HG02852 (cell line): Measurements from ENCODE around the gene NAA10.
A peak's percentile ranks its signal among the peaks of the same experiment; 100 is the strongest.

ENCODE experiments used
- ATAC-seq: cut with Tn5 transposase; IDR thresholded peaks from one replicate; pipeline ENCODE4 v1.9.1; 2021; ENCODE audit warnings: mild to moderate bottlenecking, moderate library complexity; ENCODE audit not compliant: unreplicated experiment

Gene NAA10

DNA sequence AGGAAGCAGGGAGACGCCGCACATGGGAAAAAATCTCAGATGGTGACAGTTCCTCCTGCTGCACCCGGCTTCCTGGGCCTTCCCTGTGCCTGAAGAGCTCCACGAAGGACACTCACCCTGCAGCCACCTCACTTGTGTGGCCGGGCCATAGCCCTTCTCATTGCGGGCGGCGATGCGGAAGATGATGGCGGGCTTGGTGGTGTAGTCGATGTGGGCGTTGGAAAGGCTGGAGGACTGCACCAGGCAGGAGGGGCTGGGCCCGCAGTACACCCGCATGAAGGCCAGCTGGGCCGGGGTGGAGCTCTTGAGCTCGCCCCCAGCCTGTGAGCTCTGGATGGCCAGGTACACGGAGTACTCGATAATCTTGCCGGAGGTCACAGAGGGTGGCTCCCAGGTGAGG is 15.3 kb upstream of the NAA10 start:
- ATAC-seq, result no peak

DNA sequence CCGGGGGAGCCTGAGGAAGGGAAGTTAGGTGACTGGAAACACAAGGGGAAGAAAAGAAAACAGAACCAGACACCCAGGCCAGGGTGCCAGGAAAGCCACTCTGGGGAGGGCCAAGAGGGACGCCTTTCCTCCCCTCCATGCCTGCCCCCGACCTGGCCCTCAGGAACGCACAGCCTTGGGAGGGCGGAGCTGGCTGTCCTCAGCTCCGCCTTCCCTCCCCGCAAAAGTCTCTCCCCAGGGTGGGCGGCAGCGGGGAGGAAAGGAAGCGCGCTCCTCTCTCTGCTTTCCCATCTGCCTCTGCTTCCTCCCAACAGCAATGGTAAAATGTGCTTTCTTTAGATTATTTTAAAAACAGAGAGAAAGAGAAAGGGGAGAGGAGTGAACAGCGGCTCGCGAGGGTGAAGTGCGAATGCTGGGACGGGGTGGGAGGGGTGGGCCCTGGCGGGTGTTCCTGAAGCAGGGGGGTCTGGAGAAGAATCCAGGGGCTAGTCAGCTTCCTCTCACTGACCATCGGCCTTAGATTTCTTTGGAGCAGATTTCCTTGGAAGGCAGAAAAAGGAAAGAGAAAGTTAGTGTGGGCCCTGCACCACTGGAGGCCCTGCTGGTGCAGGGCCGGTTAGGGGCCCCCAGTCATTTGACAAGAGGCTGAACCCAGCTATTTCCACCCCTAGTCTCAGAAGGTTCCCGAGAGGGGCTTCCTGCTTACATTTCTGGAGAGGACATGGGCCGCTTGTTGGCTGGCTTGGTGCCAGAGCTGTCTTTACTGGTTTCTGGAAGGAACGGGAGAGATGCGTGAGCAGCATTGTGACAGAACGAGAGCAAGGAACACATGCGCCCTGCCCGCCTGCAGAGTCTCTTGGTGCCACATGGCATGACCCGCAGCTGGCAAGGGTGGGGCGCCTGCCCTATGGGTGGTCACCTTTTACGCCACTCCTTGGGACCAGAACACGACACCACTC is 14.3 kb upstream of the NAA10 start:
- no peak for ATAC-seq

DNA sequence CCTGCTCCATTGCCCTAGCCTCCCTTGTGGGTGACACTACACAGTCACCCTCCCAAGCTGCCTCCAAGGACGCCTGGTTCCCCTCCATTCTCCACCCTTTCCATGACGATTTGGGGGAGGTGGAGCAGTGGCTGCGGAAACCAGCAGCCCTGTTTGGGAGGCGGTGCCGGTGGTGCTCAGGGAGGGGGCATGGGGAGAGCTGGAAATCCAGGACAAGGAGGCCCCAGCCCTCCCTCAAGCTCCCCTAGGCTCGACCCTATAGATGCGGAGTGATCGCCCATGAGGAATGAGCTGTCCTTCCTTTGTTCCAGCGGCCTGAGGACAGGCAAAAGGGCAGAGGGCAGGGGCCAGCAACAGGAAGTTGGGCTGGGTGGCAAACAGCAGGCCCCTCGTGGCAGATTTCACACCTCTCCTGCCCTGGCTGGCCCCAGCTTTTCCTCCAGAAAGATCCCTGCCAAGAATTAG is 13.2 kb upstream of the NAA10 start:
- no peak for ATAC-seq

DNA sequence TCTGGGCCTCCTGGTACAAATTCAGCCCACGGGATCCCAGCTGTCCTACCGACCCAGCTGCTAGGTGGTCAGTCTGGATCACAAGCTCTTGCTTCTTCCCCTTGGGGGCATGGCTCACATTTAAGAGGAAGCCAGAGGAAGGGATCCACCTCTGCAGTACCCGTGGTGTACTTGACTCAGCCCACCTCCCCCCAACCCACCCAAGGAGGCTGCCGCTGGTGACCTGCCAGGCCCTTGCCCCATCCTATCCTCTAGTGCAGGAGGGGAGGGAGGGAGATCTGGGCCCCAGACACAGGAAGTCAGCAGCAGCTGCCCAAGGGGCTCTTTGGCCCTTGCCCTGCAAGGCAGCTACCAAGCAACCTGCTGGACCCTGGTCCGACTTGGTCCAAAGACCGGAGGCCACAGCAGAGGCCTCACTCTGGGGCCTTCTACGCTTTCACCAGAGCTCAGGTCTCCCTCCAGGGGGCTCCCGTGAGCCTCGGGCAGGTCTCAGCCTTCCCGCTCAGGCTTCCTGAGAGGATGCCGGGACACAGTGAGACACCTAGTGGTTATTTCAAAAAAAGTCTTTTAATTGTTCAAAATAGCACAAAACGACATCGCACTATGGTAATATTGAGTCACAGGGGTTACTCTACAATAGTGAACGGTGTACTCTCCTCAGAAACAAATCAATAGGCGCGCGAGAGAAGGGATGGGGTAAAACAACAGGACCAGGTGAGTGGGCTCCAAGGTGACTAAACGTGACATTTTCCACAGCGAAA is 12.4 kb upstream of the NAA10 start:
- peak; percentile 70 for ATAC-seq

DNA sequence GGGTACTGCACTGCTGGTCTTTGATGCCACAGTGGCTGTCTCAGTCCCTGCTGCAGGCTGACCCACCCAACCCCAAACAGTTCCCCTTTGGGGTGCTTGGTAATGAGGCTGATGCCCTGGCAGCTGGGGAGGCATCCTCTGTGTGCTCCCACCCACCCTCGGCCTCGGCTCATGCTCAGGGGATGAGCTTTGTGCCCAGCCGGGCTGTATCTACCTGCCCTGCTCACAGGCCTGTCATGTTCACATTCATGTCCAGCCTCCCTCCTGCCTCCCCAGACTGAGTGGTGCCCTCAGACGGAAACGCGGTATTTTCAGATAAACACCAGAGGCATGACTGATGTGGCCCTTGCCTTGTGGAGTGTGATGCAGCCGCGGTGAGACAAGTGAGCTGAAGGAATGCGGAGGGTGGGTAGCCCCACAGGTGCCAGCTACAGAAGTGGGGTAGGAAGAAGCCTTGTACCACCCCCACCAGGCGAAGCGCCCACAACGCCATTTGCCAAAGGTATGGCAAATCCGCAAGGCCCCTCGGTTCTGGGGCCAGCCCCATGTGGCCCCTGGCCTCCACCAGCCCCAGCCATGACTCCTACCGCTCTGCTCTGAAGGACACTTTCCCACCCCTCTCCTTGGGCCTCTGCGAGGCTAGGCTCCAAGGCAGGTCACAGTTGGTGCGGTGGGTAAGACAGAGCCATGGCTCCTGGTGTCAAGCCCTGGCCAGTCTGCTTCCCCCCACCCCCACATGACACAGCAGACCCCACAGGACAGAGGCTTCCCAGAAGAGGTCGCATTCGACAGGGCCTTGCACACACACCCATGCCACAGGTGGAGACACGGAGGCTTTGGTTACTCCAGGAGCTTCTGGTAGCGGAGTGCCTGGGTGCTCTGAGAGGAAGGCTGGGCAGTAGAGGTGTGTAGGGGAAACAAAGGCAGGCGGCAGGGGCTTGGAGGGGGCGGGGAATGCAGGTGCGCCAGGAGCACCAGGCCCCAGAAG is 11.4 kb upstream of the NAA10 start:
- ATAC-seq, result no peak

DNA sequence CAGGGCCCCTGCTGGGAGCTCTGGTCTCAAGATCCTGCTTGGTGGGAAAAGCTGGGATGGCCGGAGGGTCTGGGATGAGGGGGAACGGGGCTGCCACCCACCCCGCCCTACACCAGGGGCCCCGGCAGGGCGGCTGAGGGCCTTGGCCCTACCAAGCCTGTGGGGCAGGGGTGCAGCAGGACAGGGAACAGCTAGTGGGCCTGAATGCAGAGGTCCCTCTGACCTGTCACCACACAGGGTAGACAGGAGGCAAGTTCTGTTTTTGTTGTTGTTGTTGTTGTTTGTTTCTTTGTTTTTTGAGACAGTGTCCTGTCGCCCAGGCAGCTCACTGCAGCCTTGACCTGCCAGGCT is 9.9 kb upstream of the NAA10 start:
- no peak for ATAC-seq

DNA sequence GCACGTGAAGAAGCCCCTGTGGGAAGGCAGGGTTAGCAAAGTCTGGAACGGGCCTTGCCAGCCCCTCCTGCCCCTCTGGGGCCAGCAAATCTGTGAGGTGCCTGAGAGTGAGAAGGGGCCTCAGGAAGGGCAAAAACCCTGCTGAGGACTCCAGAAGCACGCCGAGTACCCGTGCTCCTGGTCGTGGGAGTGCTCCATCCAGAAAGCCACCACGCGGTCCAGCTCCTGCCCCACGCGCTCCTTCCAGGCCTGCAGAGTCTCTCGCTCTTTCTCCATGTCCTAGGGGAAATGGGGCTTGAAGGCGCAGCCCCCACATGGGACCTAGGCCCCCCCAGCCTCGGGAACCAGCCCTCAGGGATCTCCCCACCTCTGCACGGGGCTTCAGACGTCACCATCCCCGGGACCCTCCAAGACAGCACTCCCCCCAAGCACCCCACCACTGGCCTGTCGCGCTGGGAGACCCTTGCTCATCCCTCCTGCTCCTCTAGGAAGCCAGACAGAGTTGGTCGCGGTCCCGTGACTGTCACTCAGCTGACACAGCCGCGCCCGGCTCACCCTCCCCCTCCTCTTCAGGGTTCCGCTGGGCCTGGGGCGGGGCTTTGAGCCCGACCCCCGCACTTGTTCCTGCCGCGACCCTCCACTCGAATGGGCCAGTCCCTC is 9.4 kb upstream of the NAA10 start, which contains the start of gene RENBP:
TSS of gene RENBP (minus strand) at position 504 of the 660 bp plus-strand sequence. CDS start at position 471, 33 bp downstream.
- no peak for ATAC-seq

DNA sequence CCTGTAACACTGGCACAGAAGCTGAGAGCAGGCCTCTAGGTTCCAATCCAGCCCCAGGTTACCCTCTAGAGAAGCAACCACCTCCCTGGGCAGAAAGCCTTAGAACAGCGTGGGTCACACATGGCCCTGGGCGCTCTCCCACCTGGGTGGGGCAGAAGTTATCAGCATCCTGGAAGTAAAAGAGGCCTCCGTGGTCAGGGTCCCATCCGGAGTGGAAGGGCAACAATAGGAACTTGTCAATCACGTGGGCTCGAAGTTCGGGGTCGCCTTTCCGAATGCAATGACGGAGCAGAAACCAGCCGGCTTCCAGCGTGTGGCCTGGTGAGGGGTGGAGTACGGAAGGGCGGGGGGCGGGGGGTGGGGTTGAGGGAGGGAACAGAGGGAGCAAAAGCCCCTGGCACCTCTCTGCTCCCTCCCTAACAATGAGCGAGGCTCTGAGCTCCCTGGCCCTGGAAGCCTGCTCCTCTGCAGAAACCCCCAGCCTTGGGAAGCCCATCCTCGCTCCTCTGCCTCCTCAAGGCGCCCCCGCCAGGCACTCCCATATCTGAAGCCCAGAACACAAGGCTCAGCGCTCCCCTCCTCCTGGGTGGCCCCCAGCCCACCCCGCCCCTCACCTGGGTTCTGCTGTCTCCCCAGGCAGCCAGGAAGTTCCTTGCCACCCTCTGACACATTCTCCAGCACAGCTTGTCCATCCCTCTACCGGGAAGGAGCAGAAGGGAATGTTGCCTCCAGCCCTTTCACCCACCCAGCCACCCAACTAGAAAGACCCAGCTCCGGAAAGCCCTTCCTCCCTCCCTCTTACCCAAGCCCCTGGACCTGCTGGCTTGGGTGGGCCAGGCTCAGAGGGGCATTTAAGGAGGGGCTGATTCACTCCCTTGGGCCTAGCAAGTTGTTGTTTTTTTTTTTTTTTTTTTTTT is 6.8 kb upstream of the NAA10 start:
- ATAC-seq, result no peak

DNA sequence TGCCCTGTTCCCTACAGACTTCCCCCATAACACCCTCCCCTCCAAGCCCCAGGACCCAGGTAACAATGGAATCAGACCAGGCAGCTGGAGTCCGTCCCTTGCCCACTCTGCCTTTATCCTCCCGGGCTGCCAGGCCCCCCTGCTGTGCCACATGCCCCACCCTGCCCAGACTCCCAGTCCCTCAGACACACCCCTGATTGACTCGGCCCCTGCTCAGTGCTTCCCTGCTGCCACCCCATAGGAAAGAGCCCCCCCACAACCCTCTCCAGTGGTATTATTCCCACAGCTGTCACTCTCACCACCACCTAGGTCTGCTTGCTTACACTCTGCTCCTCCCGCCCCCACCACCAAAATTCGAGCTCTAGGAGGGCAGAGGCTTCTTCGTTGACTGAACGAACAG is 4.7 kb upstream of the NAA10 start:
- ATAC-seq, result no peak

DNA sequence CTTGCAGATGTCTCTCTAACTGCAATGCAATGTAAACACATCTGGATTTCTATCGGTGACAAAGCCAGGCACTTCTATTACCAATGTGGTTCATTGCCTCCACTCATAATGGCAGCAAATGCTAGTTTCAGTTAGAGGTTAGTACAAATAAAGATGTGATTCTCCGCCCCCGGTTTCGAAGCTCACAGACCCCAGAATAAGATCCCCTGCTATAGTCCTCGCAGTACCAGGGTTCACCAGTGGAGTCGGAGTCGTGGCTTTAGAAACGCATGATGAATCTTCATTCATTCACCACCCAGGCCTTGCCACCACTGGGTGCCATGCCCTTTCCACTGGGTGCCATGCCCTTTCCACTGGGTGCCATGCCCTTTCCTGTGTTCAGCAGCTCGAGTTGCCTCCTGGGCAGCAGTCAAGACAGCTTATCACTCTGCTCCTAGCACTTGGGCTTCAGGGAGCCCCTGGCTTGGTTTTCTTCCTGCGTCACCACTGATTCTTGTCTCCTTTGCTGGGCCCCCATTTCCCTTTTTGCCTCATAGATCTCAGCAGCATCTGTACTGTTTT is 3.5 kb upstream of the NAA10 start:
- ATAC-seq, result no peak

DNA sequence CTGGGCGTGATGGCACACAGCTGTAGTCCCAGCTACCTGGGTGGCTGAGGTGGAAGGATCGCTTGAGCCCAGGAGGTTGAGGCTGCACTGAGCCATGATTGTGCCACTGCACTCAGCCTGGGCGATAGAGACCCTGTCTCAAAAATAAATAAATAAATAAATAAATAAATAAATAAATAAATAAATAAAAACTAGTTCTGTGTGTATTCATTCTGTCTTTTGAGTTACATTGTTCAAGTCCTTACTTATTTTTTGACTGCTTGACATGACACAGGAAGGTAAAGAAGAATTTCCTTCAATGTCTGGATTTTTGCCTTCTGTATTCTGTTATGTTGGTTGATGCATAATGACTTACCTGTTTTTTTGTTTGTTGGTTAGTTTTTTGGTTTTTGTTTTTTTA is 2.2 kb upstream of the NAA10 start:
- ATAC-seq, result no peak

DNA sequence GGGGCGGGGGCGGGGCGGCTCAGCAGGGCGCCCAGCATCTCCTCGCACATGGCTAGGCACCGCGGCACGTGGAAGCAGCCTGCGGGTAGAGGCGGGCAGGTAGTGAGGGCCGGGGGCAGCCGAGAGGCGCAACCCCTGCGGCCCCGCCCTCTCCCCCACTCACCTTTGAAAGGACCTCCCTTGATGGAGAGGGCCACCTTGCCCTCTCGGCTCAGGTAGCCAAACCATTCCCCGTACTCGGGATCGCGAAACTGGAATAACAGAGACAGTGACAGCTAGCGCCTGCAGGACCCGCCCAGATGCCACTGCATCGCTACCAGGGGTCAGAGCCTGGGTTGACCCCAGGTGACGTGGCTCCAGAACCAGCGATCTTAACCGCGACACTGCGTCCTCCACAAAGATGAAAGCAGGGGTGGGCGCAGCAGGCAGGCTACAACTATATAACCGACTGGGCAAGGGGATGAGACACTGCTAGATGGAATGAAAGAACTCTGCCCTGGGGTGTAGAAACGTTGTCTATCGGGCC is 552 bp upstream of the NAA10 start:
- ATAC-seq, result peak; percentile 3

DNA sequence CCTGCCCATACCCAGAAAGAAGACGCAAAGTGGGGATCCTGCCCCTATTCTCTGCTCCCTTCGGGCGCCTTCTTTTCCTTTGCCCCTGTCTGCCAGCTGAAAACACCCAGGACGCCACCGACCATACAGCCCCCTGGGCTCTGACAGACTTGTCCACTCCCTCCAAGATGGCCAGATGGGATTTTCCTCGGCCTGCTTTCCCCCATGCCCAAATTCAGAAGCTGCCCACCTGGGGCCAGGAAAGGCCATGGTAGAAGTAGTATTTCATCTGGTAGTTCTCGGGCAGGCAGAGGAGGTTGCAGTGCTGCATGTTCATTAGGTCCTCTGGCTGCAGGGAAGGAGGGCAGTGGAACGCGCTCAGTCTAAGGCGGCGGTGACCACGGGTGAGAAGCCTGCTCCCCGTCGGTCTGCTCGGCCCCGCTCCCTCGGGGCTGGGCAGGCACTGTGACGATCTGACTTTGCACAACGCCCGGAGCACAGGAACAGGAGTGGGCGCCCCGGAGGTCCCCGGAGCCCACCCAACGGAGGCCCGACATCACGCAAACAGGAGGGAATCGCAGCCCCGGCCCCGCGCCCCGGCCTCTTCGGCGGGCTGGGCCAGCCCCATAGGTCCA is 582 bp downstream of the NAA10 start:
- peak; percentile 15 for ATAC-seq

DNA sequence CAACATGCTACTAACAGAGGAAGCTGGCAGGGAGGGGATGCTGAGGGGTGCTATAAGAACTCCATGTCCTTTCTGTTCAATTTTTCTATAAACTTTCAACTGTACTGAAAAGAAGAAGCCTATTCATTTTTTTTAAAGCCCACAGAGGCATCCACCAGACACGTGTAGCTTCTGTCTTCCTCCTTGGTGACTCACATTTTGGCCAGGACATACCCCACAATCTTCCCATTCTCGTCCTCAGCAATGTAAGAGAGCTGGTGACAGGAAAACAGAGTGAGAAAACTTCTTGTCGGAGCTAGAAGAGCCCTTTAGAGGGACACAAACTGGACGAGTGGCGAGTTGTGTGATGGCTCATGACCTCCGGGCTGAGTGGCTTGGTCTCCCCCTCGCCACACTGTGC is 1.1 kb downstream of the NAA10 start:
- ATAC-seq, result no peak

DNA sequence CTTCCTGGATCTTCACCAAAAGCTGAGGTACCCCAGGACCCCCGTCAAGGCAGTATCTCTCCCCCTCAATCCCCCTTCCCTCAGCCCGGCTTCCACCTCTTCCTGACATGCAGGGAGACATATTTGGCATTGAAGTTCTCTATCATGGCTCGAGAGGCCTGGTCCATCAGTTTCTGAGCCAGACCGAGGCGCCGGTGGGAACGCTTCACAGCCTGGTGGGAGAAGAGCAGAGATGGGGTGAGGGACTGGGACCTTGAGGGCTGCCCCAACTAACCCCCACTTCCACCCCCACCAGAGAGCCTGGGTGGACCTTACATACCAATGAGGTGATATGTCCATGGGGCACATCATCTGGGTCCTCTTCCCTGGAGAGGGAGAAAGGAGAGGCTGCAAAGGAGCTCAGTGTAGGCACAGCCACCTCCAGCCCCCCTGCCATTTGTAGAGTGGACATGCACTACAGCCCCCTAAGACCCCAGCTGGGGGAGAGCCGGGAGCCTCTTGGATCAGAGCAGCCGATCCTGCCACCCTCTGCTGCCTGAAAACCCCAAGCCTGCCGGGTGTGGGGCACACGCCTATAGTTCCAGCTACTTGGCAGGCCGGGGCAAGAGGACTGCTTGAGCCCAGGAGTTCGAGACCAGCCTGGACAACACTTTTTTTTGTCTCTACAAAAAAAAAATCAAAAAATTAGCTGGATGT is 2.5 kb downstream of the NAA10 start:
- no peak for ATAC-seq

DNA sequence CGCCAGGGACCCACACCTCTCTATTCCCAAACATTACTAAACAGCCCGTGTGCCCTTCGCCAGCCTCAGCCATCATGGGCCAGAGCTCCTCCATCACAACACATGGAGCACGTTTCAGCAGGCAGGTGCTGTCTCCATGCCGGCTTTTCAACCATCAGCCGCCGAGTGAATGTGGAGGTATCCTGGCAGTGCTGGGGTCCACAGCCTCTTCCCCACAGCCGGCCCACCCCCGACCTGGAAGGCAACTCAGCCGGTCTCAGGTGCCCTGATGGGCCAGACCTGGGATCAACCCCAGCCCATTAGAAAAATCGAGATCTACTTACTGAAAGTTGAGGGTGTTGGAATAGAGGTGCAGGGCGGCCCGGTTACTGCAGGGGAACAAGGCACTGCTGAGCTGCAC is 3.1 kb downstream of the NAA10 start:
- no peak for ATAC-seq

DNA sequence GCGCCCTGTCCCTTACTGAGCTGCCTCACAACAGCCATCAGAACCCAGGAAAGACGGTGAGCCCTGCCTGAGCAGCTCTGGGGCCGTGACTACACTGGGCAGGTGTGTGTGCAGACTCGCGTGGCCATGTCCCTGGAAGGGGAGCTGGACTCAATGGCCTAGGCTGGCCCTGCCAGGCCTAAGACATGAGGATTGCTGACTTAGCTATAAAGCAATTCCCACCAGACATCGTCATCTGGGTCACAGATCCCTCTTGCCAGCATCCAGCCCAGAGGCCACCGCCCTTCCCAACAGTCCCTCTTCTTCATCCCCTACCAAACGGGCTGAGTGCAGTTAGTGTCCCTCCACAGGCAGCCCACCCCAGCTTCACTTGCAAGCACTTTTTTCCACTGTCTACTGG is 3.7 kb downstream of the NAA10 start:
- ATAC-seq, result no peak
